ENCODE data around the gene CDC26.

DNA sequence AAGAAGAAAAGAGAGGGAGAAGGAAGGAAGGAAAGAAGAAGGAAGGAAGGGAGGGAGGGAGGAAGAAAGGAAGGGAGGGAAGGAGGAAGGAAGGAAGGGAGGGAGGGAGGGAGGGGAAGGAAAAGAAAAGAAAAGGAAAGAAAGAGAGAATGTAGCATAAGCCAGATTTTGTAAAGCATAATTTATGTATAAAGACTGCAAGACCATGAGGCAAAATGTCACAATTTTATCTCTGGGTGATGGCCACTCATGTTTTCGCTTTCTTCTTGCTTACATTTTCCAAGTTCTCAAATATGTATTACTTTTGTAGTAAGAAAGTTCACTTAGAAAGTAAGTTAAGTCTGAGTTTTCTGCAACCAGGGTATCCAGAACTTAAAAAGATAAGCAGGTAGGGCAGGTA is 31.2 kb upstream of the CDC26 start:
- no peak for TF ChIP-seq POLR2A (IDR thresholded peaks at IDR 0.05)
- no peak for TF ChIP-seq EP300 (IDR thresholded peaks at IDR 0.05)
